H1 (cell line): Measurements from ENCODE around the gene SERPINB5. TPM values are rescaled to one million over a fixed set of nuclear protein-coding genes. Genes with fewer than 3 reads are reported as not detected.

Source experiments
- CTCF ChIA-PET: fragments of 300-600 bp; sonication (Branson Sonifier 250); formaldehyde crosslinking; loops from one replicate; lab custom pipeline; 2021; ENCODE audit not compliant: partially characterized antibody; lab: Charles Lee
- POLR2A ChIA-PET: fragments of 300-600 bp; sonication (Branson Sonifier 250); formaldehyde crosslinking; loops from one replicate; lab custom pipeline; 2021; ENCODE audit warnings: inconsistent platforms; ENCODE audit not compliant: partially characterized antibody; lab: Charles Lee
- DNase-seq, 2 experiments: peaks; one replicate each; pipeline versions ENCODE4 v3.0.0 to v3.0.0-alpha.2; 2010 to 2022; ENCODE audit warnings: low spot score in 2 of 2, low read depth in 1 of 2, mixed read lengths in 1 of 2
- FAIRE-seq: peaks from 2 replicates; lab custom pipeline; 2011; peaks lifted over from hg19 to GRCh38; lab: Jason Lieb, UNC
- H2AFZ ChIP-seq: 2 replicates; pipeline ENCODE4 v1.8.1; 2012; ENCODE audit warnings: low read length, inconsistent platforms
- H2AK5ac ChIP-seq: 2 replicates; pipeline ENCODE4 v1.6.1; 2013; ENCODE audit warnings: low read depth, low read length
- H2BK120ac ChIP-seq: replicated peaks from 2 replicates; pipeline ENCODE3; 2013; ENCODE audit warnings: low read depth, low read length, inconsistent platforms
- H2BK12ac ChIP-seq: 2 replicates; pipeline ENCODE4 v1.6.1; 2013; ENCODE audit warnings: low read depth, low read length
- H2BK15ac ChIP-seq: 2 replicates; pipeline ENCODE4 v1.6.1; 2013; ENCODE audit warnings: low read length
- H2BK20ac ChIP-seq: 2 replicates; pipeline ENCODE4 v1.6.1; 2013; ENCODE audit warnings: low read length
- H2BK5ac ChIP-seq: 2 replicates; pipeline ENCODE4 v1.6.1; 2013; ENCODE audit warnings: low read depth, low read length
- H3K14ac ChIP-seq: 2 replicates; pipeline ENCODE4 v1.6.1; 2013; ENCODE audit warnings: inconsistent platforms; ENCODE audit not compliant: insufficient read length
- H3K18ac ChIP-seq: 2 replicates; pipeline ENCODE4 v1.6.1; 2013; ENCODE audit warnings: low read length; ENCODE audit errors: extremely low read depth
- H3K23ac ChIP-seq: 2 replicates; pipeline ENCODE4 v1.6.1; 2013; ENCODE audit warnings: inconsistent platforms; ENCODE audit not compliant: insufficient read length
- H3K23me2 ChIP-seq: 2 replicates; pipeline ENCODE4 v1.6.1; 2013; ENCODE audit warnings: low read depth, low read length
- H3K27ac ChIP-seq: 2 replicates; pipeline ENCODE4 v1.6.1; 2011; ENCODE audit warnings: low read depth, low read length, inconsistent platforms
- H3K27me3 ChIP-seq, 4 experiments: replicated peaks in 1 of 4; 1 replicate in 1 of 4; 2 replicates in 3 of 4; pipeline versions ENCODE4 v1.6.1 to v1.8.1; 2011 to 2013; ENCODE audit warnings: low read length in 3 of 4, mild to moderate bottlenecking in 3 of 4, inconsistent platforms in 2 of 4, mixed read lengths in 2 of 4, moderate library complexity in 1 of 4; ENCODE audit not compliant: control insufficient read depth in 3 of 4, insufficient read depth in 3 of 4; ENCODE audit errors: extremely low read depth in 1 of 4
- H3K36me3 ChIP-seq, 4 experiments: 2 replicates each; pipeline versions ENCODE4 v1.6.1 to v1.8.1; 2011 to 2013; ENCODE audit warnings: mild to moderate bottlenecking in 4 of 4, low read length in 3 of 4, moderate library complexity in 2 of 4, control low read depth in 1 of 4, inconsistent platforms in 1 of 4; ENCODE audit not compliant: insufficient read depth in 4 of 4, control insufficient read depth in 2 of 4
- H3K4ac ChIP-seq: replicated peaks from 2 replicates; pipeline ENCODE3; 2013; ENCODE audit warnings: low read length, low read depth, mixed read lengths, inconsistent platforms; ENCODE audit not compliant: insufficient read length
- H3K4me1 ChIP-seq, 4 experiments: replicated peaks in 1 of 4; 1 replicate in 1 of 4; 2 replicates in 3 of 4; pipeline versions ENCODE4 v1.6.1 to v1.8.1; 2011 to 2013; ENCODE audit warnings: low read length in 3 of 4, inconsistent platforms in 2 of 4, mixed read lengths in 1 of 4; ENCODE audit not compliant: insufficient read depth in 4 of 4, control insufficient read depth in 3 of 4
- H3K4me2 ChIP-seq, 2 experiments: 2 replicates each; pipeline versions ENCODE4 v1.6.1 to v1.8.1; 2011 to 2013; ENCODE audit warnings: low read depth in 2 of 2, low read length in 2 of 2, control low read depth in 1 of 2, inconsistent platforms in 1 of 2, mild to moderate bottlenecking in 1 of 2; ENCODE audit not compliant: insufficient read depth in 1 of 2
- H3K4me3 ChIP-seq, 4 experiments: fragments of 200-600, 300-600 bp in 1 of 4; sonication (generic), shearing (Covaris generic), sonication (Bioruptor Twin) in 1 of 4; 2 replicates each; pipeline versions ENCODE4 v1.5.1 to v1.8.1; 2011 to 2016; ENCODE audit warnings: low read length in 4 of 4, low read depth in 3 of 4, control low read depth in 2 of 4, inconsistent platforms in 2 of 4, mild to moderate bottlenecking in 2 of 4, mixed read lengths in 1 of 4, moderate library complexity in 1 of 4; ENCODE audit not compliant: insufficient read depth in 2 of 4; ENCODE audit errors: extremely low read depth in 1 of 4
- H3K56ac ChIP-seq: replicated peaks from 2 replicates; pipeline ENCODE3; 2013; ENCODE audit warnings: low read depth, mild to moderate bottlenecking, mixed read lengths, low read length, inconsistent platforms; ENCODE audit not compliant: insufficient read length
- H3K79me1 ChIP-seq: 2 replicates; pipeline ENCODE4 v1.6.1; 2013; ENCODE audit warnings: low read depth, low read length, control low read depth
- H3K79me2 ChIP-seq, 2 experiments: 2 replicates each; pipeline versions ENCODE4 v1.6.1 to v1.8.1; 2012 to 2013; ENCODE audit warnings: low read length in 2 of 2, mild to moderate bottlenecking in 2 of 2, inconsistent platforms in 1 of 2; ENCODE audit not compliant: insufficient read depth in 2 of 2, control insufficient read depth in 1 of 2
- H3K9ac ChIP-seq, 4 experiments: replicated peaks in 1 of 4; 1 replicate in 1 of 4; 2 replicates in 3 of 4; pipeline versions ENCODE4 v1.6.1 to v1.8.1; 2011 to 2013; ENCODE audit warnings: low read depth in 3 of 4, low read length in 3 of 4, control low read depth in 2 of 4, mild to moderate bottlenecking in 2 of 4, moderate library complexity in 2 of 4, inconsistent platforms in 1 of 4; ENCODE audit errors: extremely low read depth in 1 of 4
- H3K9me3 ChIP-seq, 2 experiments: 2 replicates each; pipeline versions ENCODE4 v1.6.1 to v1.8.1; 2012 to 2013; ENCODE audit warnings: mild to moderate bottlenecking in 2 of 2, moderate library complexity in 2 of 2, control low read depth in 1 of 2, inconsistent platforms in 1 of 2, low read depth in 1 of 2, low read length in 1 of 2, mixed read lengths in 1 of 2; ENCODE audit not compliant: insufficient read depth in 2 of 2
- H4K20me1 ChIP-seq, 2 experiments: replicated peaks in 1 of 2; 2 replicates each; pipeline versions ENCODE3 to v1.8.1; 2011 to 2013; ENCODE audit warnings: inconsistent platforms in 2 of 2, low read length in 2 of 2, mild to moderate bottlenecking in 1 of 2; ENCODE audit not compliant: insufficient read depth in 2 of 2, control insufficient read depth in 1 of 2
- H4K5ac ChIP-seq: 2 replicates; pipeline ENCODE4 v1.6.1; 2013; ENCODE audit warnings: low read length, low read depth, mixed read lengths, inconsistent platforms; ENCODE audit not compliant: insufficient read length
- H4K8ac ChIP-seq: 2 replicates; pipeline ENCODE4 v1.8.0; 2013; ENCODE audit warnings: mild to moderate bottlenecking, moderate library complexity, low read length, inconsistent platforms; ENCODE audit not compliant: insufficient read depth; ENCODE audit errors: extremely low read depth
- H4K91ac ChIP-seq: replicated peaks from 2 replicates; pipeline ENCODE3; 2013; ENCODE audit warnings: low read length, mixed read lengths, inconsistent platforms; ENCODE audit not compliant: insufficient read length
- BCL11A ChIP-seq, 2 experiments: IDR thresholded peaks; one replicate each; pipeline ENCODE4 v1.6.1; 2011; ENCODE audit warnings: low read depth in 2 of 2, low read length in 2 of 2, mild to moderate bottlenecking in 2 of 2
- GABPA ChIP-seq: IDR thresholded peaks from 2 replicates; pipeline ENCODE4 v1.6.1; 2011; ENCODE audit warnings: mild to moderate bottlenecking, low read length, moderate library complexity, borderline replicate concordance; ENCODE audit not compliant: insufficient read depth
- HDAC2 ChIP-seq, 2 experiments: fragments of 300-600 bp in 1 of 2; sonication (generic) in 1 of 2; IDR thresholded peaks; 2 replicates each; pipeline ENCODE4 v1.6.1; 2011 to 2012; ENCODE audit warnings: low read depth in 2 of 2, low read length in 2 of 2, mild to moderate bottlenecking in 2 of 2, moderate library complexity in 2 of 2, borderline replicate concordance in 1 of 2, inconsistent platforms in 1 of 2
- HDAC6 ChIP-seq: IDR thresholded peaks from one replicate; pipeline ENCODE4 v1.7.1; 2012; ENCODE audit warnings: low read depth, mild to moderate bottlenecking, inconsistent platforms, low read length, moderate library complexity
- JUND ChIP-seq: IDR thresholded peaks from 2 replicates; pipeline ENCODE4 v1.6.1; 2011; ENCODE audit warnings: mild to moderate bottlenecking, improper control_type of control experiment, low read length
- NANOG ChIP-seq: IDR thresholded peaks from 2 replicates; pipeline ENCODE4 v1.6.1; 2011; ENCODE audit warnings: low read length, low read depth, mild to moderate bottlenecking, inconsistent platforms; ENCODE audit not compliant: insufficient read depth, poor library complexity, severe bottlenecking
- NRF1 ChIP-seq: IDR thresholded peaks from 2 replicates; pipeline ENCODE4 v1.6.1; 2011; ENCODE audit warnings: mild to moderate bottlenecking, low read depth, low read length, improper control_type of control experiment
- SP2 ChIP-seq: IDR thresholded peaks from 2 replicates; pipeline ENCODE4 v1.6.1; 2012; ENCODE audit warnings: mild to moderate bottlenecking, low read length, inconsistent platforms
- SP4 ChIP-seq: IDR thresholded peaks from 2 replicates; pipeline ENCODE4 v1.6.1; 2012; ENCODE audit warnings: low read length, inconsistent platforms
- ZNF274 ChIP-seq: IDR thresholded peaks from 2 replicates; pipeline ENCODE4 v1.7.0; 2012; ENCODE audit warnings: low read length, borderline replicate concordance; ENCODE audit errors: extremely low read depth
- WGBS, 2 experiments: shearing (Covaris generic) in 1 of 2; methylation state at CpG; one replicate each; pipeline versions ENCODE4 v1.1.6 to v1.1.7; 2013 to 2015; ENCODE audit warnings: low lambda C conversion rate in 2 of 2, mixed read lengths in 2 of 2, inconsistent platforms in 1 of 2, low coverage in 1 of 2, missing lambda C conversion rate in 1 of 2; ENCODE audit not compliant: insufficient replicate concordance in 2 of 2, insufficient coverage in 1 of 2, insufficient read length in 1 of 2; ENCODE audit errors: extremely low coverage in 1 of 2, missing lambda C conversion rate in 1 of 2; 5-methylcytosine and 5-hydroxymethylcytosine counted together
- polyA plus RNA-seq, 7 experiments: library from polyadenylated mRNA; depleted of rRNA in 3 of 7; stranded (reverse) in 5 of 7; unstranded in 2 of 7; fragments of >200 nt in 5 of 7; fragments of 200-250 nt in 2 of 7; gene quantifications; 1 replicate in 5 of 7; 2 replicates in 1 of 7; 4 replicates in 1 of 7; pipeline versions ENCODE4 v1.2.1 to v1.2.3, GENCODE V29; 2011 to 2013; ENCODE audit warnings: missing spikeins in 2 of 7, mixed read lengths in 2 of 7
- total RNA-seq: library from RNA; stranded (reverse); fragmentation: NEBNext Ultra II Directional; extraction: Animal tissue kit (Norgen Biotek cat#: 25700); gene quantifications from 2 replicates; pipeline ENCODE4 v1.2.1, GENCODE V29; 2021
- TF ChIP-seq, protein P1 (sequence below), 3 experiments: IDR thresholded peaks; 1 replicate in 2 of 3; 2 replicates in 1 of 3; pipeline versions ENCODE4 v1.5.1 to v1.6.1; 2011; ENCODE audit warnings: low read length in 3 of 3, mild to moderate bottlenecking in 3 of 3, inconsistent platforms in 2 of 3, low read depth in 1 of 3, moderate library complexity in 1 of 3; ENCODE audit not compliant: insufficient read depth in 1 of 3; ENCODE audit errors: control extremely low read depth in 1 of 3

SERPINB5 gene
- total and polyA plus RNA-seq, 2 of the 8 experiments (the other 6 are each of a cell fraction or from before 2014, with no cell fraction given): 0.03 TPM; not detected in 1

DNA sequence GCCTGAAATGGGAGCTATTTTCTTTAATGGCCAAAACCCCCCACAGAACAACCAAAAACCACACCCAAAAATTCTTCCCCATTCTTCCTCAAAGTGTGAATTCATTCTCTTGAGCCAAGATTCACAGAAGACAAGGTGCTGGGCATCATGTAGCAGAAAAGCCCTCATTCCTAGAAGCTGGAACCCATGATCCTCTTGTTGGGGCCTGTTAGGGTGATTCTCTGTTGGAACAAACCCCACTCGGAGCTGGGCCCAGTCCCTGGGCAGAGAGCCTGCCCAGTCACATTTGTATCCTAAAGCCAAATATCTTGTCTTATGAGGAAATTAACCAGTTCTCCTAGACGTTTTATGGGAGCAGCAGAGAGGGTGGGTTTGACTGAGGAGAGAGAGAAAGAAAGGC, 31.7 kb upstream of the SERPINB5 start:
- WGBS, 2 experiments: 77% methylated on average over 2 of the region's 2 CpGs; no CpG with 5 or more reads in 1 of the 2 experiments
- no peak overlapping the region for H2BK20ac ChIP-seq
- CTCF ChIA-PET: interaction anchor here (0.7 to 1.6 kb wide), 4 partner anchors 8 to 94 kb away, joined by 3 to 7 read pairs (median 4); no protein-coding TSS in a partner anchor
- TF ChIP-seq NANOG: no peak
- TF ChIP-seq NRF1: no peak
- no peak for TF ChIP-seq HDAC6
- no peak for TF ChIP-seq ZNF274
- no peak for TF ChIP-seq JUND
- TF ChIP-seq, protein P1, sequence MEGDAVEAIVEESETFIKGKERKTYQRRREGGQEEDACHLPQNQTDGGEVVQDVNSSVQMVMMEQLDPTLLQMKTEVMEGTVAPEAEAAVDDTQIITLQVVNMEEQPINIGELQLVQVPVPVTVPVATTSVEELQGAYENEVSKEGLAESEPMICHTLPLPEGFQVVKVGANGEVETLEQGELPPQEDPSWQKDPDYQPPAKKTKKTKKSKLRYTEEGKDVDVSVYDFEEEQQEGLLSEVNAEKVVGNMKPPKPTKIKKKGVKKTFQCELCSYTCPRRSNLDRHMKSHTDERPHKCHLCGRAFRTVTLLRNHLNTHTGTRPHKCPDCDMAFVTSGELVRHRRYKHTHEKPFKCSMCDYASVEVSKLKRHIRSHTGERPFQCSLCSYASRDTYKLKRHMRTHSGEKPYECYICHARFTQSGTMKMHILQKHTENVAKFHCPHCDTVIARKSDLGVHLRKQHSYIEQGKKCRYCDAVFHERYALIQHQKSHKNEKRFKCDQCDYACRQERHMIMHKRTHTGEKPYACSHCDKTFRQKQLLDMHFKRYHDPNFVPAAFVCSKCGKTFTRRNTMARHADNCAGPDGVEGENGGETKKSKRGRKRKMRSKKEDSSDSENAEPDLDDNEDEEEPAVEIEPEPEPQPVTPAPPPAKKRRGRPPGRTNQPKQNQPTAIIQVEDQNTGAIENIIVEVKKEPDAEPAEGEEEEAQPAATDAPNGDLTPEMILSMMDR (IDR thresholded peaks at IDR 0.05; ENCODE audit: control extremely low read depth in 1 of 3, insufficient read depth in 1 of 3, low read depth in 1 of 3, low read length in 3 of 3): no peak
- TF ChIP-seq BCL11A (IDR thresholded peaks at IDR 0.05; ENCODE audit: low read depth in 2 of 2, low read length in 2 of 2): no peak
- TF ChIP-seq GABPA: no peak
- no peak for TF ChIP-seq HDAC2 (IDR thresholded peaks at IDR 0.05; ENCODE audit: borderline replicate concordance in 1 of 2, low read depth in 2 of 2, low read length in 2 of 2)
- TF ChIP-seq SP4: no peak
- no peak for TF ChIP-seq SP2

More for the DNA sequence above, 31.7 kb upstream of the SERPINB5 start:
- no peak overlapping the region for H4K8ac ChIP-seq
- H2BK15ac ChIP-seq: no peak overlapping the region
- H3K4me1 ChIP-seq: no peaks in the 10 kb centered on the region
- no peak overlapping the region for H3K4me3 ChIP-seq
- peaks cover 0 to 2% of the 10 kb centered on the region in 2 experiments for H4K20me1 ChIP-seq
- H3K36me3 ChIP-seq: no peaks in the 10 kb centered on the region
- H2AK5ac ChIP-seq: no peak overlapping the region
- no peaks in the 10 kb centered on the region for H3K79me1 ChIP-seq
- no peaks in the 10 kb centered on the region for H3K23me2 ChIP-seq
- FAIRE-seq: no peak
- no peak overlapping the region for H3K9ac ChIP-seq
- no peaks in the 10 kb centered on the region for H3K79me2 ChIP-seq
- no peaks in the 10 kb centered on the region for H3K27me3 ChIP-seq
- H2AFZ ChIP-seq: no peak overlapping the region
- no peak overlapping the region for H3K18ac ChIP-seq
- no peak overlapping the region for H3K4ac ChIP-seq
- H3K27ac ChIP-seq: no peak overlapping the region
- H3K4me2 ChIP-seq: no peak overlapping the region
- H2BK12ac ChIP-seq: no peak overlapping the region
- no peak overlapping the region for H2BK5ac ChIP-seq
- no peak for DNase-seq
- no peak overlapping the region for H4K91ac ChIP-seq
- no peak overlapping the region for H4K5ac ChIP-seq
- no peak overlapping the region for H3K56ac ChIP-seq
- POLR2A ChIA-PET: interaction anchor here (0.6 kb wide), 1 partner anchor 93 kb away, joined by 3 read pairs; no protein-coding TSS in a partner anchor
- H3K9me3 ChIP-seq: no peaks in the 10 kb centered on the region
- H3K14ac ChIP-seq: no peak overlapping the region
- H2BK120ac ChIP-seq: no peak overlapping the region
- no peak overlapping the region for H3K23ac ChIP-seq
